ENCODE results near the gene RNF138.
"Not testable (repeated sequence)": the region's sequence is repeated elsewhere in the genome, so short reads cannot be mapped to it uniquely, and the experiment has no call there.

Gene RNF138

DNA sequence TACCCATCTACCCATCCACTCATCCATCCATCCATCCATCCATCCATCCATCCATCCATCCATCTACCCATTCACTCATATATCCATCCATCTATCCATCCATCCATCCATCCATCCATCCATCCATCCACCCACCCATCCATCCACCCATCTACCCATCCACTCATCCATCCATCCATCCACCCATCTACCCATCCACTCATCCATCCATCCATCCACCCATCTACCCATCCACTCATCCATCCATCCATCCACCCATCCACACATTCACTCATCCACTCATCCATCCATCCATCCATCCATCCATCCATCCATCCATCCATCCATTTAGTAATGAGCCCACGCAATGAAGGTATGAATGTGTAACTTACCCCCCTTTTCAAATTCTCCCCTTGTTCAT is 85.1 kb downstream of the RNF138 start:
- DNase-seq = not testable (repeated sequence)

DNA sequence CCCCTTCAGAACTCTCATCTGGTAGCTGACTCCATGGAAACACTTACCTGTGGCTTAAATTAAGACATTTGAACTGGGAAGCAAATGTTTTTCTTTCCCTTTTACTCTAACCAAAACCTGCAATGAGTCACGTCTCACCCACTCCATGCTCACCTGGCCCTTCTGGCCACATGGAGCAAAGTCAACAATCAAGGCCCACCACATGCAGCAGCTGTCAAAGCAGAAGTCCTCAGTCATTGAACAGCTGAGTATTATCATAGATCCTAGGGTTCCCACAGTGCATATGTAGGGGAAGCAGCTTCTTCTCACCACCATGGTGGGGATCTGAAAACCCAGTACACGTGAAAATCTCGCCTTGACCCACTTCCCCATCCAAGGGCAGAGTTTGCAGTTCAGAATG is 85.9 kb downstream of the RNF138 start:
- DNase-seq = no peak

Measured in activated T-cell treated with anti-CD3 and anti-CD28 coated beads, Interleukin-2, amount 50 U/mL, for 1 hour (primary cell).